ENCODE results near the gene MTPN. TPM values are rescaled to one million over a fixed set of nuclear protein-coding genes. Genes with fewer than 3 reads are reported as not detected.

Gene MTPN
- polyA plus RNA-seq, 1 experiment: 260 TPM

DNA sequence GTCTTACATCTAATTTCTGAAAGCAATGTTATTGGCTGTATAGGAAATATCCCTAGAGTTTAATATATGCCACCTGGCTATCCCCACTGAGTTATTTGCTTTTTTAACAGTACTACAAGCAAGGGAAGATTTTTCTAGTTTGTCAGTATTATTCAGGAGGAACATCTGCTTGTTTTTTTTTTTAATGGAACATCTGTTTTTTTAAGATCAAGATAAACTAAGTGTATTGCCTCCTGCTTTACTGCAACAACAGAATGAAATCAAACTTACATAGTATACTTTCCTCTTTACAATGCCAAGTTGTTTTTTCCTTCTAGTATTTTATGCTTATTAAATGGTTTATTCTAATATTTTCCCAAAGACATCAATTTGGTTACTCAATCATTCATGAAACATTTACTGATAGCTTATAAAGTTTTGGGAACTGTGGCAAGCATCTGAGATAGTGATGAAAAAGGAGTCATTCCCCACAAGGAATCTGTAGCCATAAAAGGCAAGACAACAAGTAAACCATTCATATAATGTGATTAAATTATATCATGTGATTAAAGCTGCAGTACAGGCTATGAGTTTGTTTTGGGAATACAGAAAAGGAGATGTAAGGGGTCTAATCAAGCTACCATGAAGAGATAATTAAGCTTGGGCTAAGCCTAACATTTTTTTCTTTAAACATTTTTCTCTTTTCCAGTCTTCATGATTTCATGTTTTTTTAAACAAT lies 17.4 kb downstream of the MTPN start:
- H3K27ac ChIP-seq (ENCODE audit: low read depth, low read length): no peak overlapping the region
- TF ChIP-seq, protein P1, sequence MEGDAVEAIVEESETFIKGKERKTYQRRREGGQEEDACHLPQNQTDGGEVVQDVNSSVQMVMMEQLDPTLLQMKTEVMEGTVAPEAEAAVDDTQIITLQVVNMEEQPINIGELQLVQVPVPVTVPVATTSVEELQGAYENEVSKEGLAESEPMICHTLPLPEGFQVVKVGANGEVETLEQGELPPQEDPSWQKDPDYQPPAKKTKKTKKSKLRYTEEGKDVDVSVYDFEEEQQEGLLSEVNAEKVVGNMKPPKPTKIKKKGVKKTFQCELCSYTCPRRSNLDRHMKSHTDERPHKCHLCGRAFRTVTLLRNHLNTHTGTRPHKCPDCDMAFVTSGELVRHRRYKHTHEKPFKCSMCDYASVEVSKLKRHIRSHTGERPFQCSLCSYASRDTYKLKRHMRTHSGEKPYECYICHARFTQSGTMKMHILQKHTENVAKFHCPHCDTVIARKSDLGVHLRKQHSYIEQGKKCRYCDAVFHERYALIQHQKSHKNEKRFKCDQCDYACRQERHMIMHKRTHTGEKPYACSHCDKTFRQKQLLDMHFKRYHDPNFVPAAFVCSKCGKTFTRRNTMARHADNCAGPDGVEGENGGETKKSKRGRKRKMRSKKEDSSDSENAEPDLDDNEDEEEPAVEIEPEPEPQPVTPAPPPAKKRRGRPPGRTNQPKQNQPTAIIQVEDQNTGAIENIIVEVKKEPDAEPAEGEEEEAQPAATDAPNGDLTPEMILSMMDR (IDR thresholded peaks at IDR 0.05; ENCODE audit: low read depth, low read length): no peak

DNA sequence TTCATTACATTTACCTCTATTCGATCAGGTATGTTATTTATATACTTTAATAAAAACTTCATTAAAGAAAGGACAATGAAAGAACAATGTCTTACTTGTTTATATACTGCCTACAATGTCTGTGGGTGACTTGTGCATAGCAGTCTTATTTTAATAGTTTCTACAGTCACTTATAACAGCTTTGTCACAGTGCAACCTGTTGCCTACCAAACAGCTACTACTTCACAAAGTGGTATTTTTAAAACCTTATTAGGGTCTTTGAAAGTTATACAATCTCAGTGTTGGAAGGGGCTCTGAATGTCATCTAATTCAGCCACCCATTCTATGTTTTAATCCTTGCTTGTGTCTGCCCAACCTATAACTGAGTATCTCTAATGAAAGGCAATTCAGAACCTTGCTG lies 19.0 kb downstream of the MTPN start:
- TF ChIP-seq, protein P1 (IDR thresholded peaks at IDR 0.05; ENCODE audit: low read depth, low read length): no peak
- Histone ChIP-seq H3K27me3 (ENCODE audit: control insufficient read depth, insufficient read depth, low read length) (no peaks in the 10 kb centered on the region), H3K9me3 (ENCODE audit: control insufficient read depth, insufficient read depth, low read length) (no peaks in the 10 kb centered on the region), H3K4me3 (ENCODE audit: low read depth, low read length) (no peak overlapping the region), H3K27ac (ENCODE audit: low read depth, low read length) (no peak overlapping the region)
- CTCF ChIA-PET: no interaction called here
- POLR2A ChIA-PET: no interaction called here
- no peak for DNase-seq (ENCODE audit: low read depth, low spot score)

More for the DNA sequence above, 17.4 kb downstream of the MTPN start:
- H3K27me3 ChIP-seq (ENCODE audit: control insufficient read depth, insufficient read depth, low read length): no peaks in the 10 kb centered on the region
- no peak overlapping the region for H3K4me3 ChIP-seq (ENCODE audit: low read depth, low read length)
- ChIA-PET POLR2A (no interaction called here), CTCF (interaction anchor here (1.0 kb wide), 1 partner anchor 159 kb away, joined by 4 read pairs; no protein-coding TSS in a partner anchor)
- H3K9me3 ChIP-seq (ENCODE audit: control insufficient read depth, insufficient read depth, low read length): no peaks in the 10 kb centered on the region
- no peak for DNase-seq (ENCODE audit: low read depth, low spot score)

DNA sequence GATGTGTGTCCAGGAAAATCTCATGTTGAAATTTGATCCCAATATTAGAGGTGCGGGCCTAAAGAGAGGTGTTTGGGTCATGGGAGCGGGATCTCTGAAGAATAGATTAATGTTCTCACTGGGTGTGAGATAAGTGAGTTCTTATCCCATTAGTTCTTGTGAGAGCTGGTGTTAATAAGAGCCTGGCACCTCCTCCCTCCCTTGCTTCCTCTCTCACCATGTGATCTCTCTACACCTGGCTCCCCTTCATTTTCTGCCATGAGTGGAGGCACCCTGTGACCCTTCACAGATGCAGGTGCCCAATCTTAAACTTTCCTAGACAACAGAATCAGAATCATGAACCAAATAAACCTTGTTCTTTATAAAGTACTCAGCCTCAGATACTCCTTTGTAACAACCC lies 19.5 kb downstream of the MTPN start:
- Histone ChIP-seq H3K4me3 (ENCODE audit: low read depth, low read length) (no peak overlapping the region), H3K9me3 (ENCODE audit: control insufficient read depth, insufficient read depth, low read length) (no peaks in the 10 kb centered on the region), H3K27me3 (ENCODE audit: control insufficient read depth, insufficient read depth, low read length) (no peaks in the 10 kb centered on the region), H3K27ac (ENCODE audit: low read depth, low read length) (no peak overlapping the region)
- DNase-seq (ENCODE audit: low read depth, low spot score): no peak
- CTCF ChIA-PET: no interaction called here
- TF ChIP-seq, protein P1 (IDR thresholded peaks at IDR 0.05; ENCODE audit: low read depth, low read length): no peak
- POLR2A ChIA-PET: no interaction called here

DNA sequence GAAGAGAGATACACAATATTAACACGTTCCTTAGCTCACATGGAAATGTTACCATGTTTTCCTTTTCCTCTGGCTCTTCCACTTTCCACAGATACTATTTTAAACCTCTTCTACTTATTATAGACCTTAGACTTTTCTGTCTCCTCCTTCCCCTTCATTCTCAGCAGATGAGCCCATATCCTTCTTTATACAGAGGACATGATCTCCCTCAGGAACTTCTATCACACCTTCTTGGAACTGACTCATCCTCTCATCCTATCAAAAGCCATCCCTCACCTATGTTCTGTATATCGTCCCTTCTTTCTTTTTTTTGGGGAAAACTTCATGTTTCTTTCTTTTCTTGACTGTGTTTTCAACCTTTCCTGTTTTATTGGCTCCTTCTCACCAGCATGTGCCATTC lies 20.8 kb downstream of the MTPN start:
- TF ChIP-seq, protein P1 (IDR thresholded peaks at IDR 0.05; ENCODE audit: low read depth, low read length): no peak
- no peak overlapping the region for H3K4me3 ChIP-seq (ENCODE audit: low read depth, low read length)
- no peak overlapping the region for H3K27ac ChIP-seq (ENCODE audit: low read depth, low read length)
- ChIA-PET CTCF (interaction anchor here (0.6 to 1.6 kb wide), 2 partner anchors 19 to 461 kb away, joined by 3 to 4 read pairs; no protein-coding TSS in a partner anchor), POLR2A (interaction anchor here (0.6 kb wide), 1 partner anchor 33 kb away, joined by 7 read pairs; no protein-coding TSS in a partner anchor)
- H3K9me3 ChIP-seq (ENCODE audit: control insufficient read depth, insufficient read depth, low read length): no peaks in the 10 kb centered on the region
- no peak for DNase-seq (ENCODE audit: low read depth, low spot score)
- no peaks in the 10 kb centered on the region for H3K27me3 ChIP-seq (ENCODE audit: control insufficient read depth, insufficient read depth, low read length)

DNA sequence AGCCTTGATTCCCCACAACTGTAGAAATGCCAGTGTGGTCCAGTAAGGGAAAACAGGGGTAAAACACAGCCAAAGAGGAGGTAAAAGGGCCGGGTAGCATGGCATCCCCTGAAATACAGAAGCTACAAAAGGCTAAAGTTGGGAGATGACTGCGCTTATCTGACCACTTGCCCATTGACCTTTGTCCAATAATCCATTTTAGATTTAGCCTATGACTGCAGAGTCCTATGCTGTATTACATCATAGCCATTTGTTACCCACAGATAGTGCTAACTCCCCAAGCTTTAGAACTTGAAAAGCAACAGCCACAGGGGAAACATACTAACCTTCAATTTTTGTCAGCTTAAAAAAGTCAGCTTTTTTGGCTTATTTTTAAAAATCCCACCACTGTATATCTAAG lies 26.2 kb downstream of the MTPN start:
- no peak overlapping the region for H3K27ac ChIP-seq (ENCODE audit: low read depth, low read length)
- no peak overlapping the region for H3K4me3 ChIP-seq (ENCODE audit: low read depth, low read length)
- CTCF ChIA-PET: interaction anchor here (1.3 kb wide), 1 partner anchor 150 kb away, joined by 3 read pairs; no protein-coding TSS in a partner anchor
- POLR2A ChIA-PET: no interaction called here
- H3K27me3 ChIP-seq (ENCODE audit: control insufficient read depth, insufficient read depth, low read length): no peaks in the 10 kb centered on the region
- H3K9me3 ChIP-seq (ENCODE audit: control insufficient read depth, insufficient read depth, low read length): no peaks in the 10 kb centered on the region
- no peak for DNase-seq (ENCODE audit: low read depth, low spot score)
- TF ChIP-seq, protein P1 (IDR thresholded peaks at IDR 0.05; ENCODE audit: low read depth, low read length): no peak
